GM18858 (cell line): ENCODE measurements around the gene NDST3.
A peak's percentile ranks its signal among the peaks of the same experiment; 100 is the strongest.

Experiments
- ATAC-seq: cut with Tn5 transposase; IDR thresholded peaks from one replicate; pipeline ENCODE4 v1.9.1; 2021; ENCODE audit not compliant: unreplicated experiment

Gene NDST3

GRCh38 chr4:118076958-118077766, 42.9 kb downstream of the NDST3 start:
- ATAC-seq: no peak

DNA sequence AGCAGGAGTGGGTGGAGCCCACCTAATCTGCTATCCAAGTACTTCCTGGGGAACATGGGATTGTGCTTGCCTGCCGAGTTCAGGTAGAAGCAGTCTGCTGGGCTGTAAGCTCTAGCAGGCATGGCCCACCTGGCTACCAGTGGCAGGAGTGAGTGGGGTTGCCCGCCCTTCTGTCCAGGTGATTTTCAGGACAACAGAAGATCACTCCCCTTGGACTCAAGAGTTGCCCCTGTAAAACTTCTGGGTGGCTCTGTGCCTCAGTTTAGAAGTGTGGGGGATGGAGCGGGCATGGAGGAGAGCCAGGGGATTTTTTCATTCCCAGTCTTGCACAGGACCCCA, 43.5 kb downstream of the NDST3 start:
- no peak for ATAC-seq

DNA sequence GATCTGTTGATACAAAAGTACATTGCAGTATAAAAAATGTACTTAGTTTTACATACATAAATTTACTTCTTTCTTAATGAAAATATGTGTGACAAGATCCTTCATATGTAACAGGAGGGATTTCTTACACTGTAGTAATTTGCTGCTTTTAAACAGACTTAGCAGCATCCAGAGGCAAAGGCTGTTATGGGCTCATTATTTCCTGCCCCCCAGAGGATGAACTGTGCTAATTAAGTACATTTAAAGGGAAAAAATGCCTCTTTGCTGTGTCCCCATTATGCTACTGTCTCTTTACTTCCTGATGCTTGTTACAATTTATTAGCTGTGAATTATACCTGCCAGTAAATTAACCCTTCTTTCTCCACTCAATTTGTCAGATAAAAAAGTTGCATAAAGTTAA, 47.1 kb downstream of the NDST3 start:
- ATAC-seq: no peak

DNA sequence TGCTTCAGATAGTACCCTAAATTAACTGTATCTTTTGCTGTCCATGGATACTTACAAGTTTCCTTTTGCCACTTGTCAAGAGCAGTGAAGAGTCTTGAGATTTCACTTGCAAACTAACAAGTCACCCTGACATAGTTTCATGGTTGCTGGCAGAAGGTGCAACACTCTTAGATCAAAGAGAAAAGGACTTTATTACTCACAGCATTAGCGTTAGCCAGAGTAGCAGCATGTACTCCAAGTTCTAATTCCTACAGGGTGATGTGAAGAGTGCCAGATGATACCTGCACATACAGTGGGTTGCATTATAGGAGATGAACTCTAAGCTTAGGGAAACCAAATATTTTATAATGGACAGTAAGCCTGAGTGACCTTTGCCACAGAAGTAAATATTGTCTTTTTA, 47.9 kb downstream of the NDST3 start:
- no peak for ATAC-seq

DNA sequence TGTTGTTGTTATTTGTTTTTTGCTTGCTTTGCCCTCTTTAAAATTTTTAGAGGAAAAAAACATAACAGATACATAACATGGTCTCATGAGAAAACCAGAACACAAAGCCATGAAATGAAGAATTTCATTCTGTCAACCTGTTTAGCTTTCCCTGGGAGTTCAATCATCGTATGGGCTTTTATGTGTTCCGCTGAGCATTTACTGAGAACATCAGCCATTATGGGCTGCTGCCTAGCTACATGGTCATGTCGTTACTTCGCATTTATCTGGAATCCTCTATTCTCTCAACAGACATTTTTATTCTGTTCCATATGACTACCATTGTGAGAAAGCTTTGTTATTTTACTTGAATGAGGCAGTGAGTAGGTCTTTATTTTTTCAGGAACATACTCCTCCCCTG, 51.4 kb downstream of the NDST3 start:
- ATAC-seq: no peak

GRCh38 chr4:118086344-118086743, 52.1 kb downstream of the NDST3 start:
- no peak for ATAC-seq

GRCh38 chr4:118087366-118087765, 53.1 kb downstream of the NDST3 start:
- no peak for ATAC-seq

- no peak for ATAC-seq
Measured at GRCh38 chr4:118099106-118099505, 64.8 kb downstream of the NDST3 start.

GRCh38 chr4:118102195-118102594, 67.9 kb downstream of the NDST3 start:
- ATAC-seq: no peak

- ATAC-seq: no peak
Measured at GRCh38 chr4:118112117-118113046, 78.1 kb downstream of the NDST3 start.

DNA sequence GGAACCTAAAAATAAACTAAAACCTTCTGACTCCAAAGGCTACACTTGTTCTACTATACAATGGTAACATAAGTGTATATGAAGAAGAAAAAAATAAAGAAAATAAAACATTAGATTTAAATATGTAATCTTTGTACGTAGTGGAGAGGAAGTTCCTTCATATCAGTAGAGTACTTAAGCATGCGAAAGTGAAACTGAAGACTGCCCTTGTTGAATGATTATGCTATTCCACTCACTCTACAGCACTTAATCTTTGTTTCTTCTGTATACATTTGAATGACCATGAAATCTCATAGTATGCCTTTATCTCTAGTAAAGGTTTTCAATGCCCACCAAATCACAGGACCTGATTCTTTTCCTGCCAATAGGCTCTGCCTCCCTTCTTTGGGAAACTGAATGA, 78.9 kb downstream of the NDST3 start:
- ATAC-seq: peak; percentile 82

DNA sequence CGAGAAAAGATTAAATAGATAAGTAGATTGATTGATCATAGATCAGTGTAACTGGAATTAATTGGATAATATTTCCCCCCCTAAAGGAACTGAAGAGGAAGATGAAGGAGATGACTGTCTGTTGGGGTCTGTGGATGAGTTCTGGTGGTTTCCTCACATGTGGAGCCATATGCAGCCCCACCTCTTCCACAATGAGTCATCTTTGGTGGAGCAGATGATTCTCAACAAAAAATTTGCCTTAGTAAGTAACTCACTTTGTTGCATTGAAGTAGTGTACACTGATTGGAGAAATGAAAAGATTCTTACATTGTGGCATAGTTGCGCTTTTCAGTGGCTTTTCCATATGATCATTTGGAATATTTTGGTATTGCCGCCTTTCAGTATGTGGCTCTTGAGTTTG, 80.4 kb downstream of the NDST3 start:
- no peak for ATAC-seq

GRCh38 chr4:118120120-118120760, 86.0 kb downstream of the NDST3 start:
- no peak for ATAC-seq

DNA sequence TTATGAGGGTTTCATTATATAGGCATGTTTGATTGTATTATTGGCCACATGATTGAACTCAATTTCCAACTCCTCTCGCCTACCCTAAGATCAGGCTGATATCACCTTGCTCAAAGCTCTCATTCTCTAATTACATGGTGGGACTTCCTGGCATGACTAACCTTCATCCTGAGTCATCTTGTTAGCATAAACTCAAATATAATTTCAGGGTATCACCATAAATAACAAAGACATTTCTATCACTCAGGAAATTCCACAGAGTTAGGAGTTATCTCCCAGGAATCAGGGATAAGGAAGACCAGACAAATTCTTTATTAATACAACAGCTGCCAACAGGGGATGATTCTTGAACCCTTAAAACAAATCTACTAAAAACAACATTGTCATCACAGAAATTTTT, 90.7 kb downstream of the NDST3 start:
- no peak for ATAC-seq

DNA sequence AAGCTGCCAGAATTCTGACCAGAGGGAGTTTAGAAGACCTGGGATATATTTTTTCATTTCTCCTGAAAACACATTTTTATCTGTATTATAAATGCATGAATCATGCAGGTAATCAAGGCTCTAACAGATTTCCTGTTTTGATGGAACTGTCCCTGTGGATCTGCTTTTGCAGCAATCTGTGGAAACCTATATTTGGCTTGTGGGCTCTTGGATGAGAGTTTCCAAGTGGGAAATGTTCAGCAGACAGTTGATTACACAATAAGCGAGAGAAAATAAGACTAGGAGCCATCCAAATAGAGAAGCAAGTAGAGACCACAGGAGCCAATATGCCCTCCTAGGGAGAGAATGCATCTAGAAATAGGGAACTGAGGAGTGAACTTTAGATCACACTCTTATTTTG, 105.0 kb downstream of the NDST3 start:
- ATAC-seq: no peak

- ATAC-seq: no peak
Measured at GRCh38 chr4:118141240-118141639, 107.0 kb downstream of the NDST3 start.

DNA sequence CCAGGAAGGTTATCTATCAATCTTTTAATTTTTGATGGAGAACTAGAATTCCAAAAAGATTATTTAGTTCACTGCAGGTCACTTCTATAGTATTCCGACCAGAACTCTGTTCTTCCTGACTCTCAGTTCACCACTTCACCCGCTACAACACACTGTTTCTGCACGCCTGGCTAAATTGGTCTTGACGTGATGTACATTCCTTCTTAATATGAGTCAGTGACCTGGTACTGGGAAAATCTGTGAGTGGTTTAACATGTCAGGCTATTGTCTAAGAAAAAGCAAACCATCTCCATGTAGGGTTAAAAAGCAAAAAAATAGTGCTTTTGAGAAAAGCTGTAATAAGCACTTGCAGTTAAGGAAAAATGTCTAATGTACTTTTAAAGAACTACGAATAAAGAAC, 120.4 kb downstream of the NDST3 start:
- no peak for ATAC-seq

- ATAC-seq: no peak
Measured at GRCh38 chr4:118155516-118155915, 121.2 kb downstream of the NDST3 start.

- no peak for ATAC-seq
Measured at GRCh38 chr4:118158763-118159375, 124.6 kb downstream of the NDST3 start.

GRCh38 chr4:118167306-118167705, 133.0 kb downstream of the NDST3 start:
- ATAC-seq: no peak

- ATAC-seq: no peak
Measured at GRCh38 chr4:118171381-118171780, 137.1 kb downstream of the NDST3 start.
